HG02610 (cell line): ENCODE measurements around the gene FBXO48.
"Not testable (repeated sequence)": the region's sequence is repeated elsewhere in the genome, so short reads cannot be mapped to it uniquely, and the experiment has no call there.

ENCODE experiments used
- ATAC-seq: cut with Tn5 transposase; IDR thresholded peaks from one replicate; pipeline ENCODE4 v1.9.1; 2021; ENCODE audit warnings: mild to moderate bottlenecking, moderate library complexity; ENCODE audit not compliant: unreplicated experiment

FBXO48 gene, protein sequence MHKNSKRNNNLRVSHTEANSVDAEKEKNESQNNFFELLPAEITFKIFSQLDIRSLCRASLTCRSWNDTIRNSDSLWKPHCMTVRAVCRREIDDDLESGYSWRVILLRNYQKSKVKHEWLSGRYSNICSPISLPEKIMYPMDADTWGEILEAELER

DNA sequence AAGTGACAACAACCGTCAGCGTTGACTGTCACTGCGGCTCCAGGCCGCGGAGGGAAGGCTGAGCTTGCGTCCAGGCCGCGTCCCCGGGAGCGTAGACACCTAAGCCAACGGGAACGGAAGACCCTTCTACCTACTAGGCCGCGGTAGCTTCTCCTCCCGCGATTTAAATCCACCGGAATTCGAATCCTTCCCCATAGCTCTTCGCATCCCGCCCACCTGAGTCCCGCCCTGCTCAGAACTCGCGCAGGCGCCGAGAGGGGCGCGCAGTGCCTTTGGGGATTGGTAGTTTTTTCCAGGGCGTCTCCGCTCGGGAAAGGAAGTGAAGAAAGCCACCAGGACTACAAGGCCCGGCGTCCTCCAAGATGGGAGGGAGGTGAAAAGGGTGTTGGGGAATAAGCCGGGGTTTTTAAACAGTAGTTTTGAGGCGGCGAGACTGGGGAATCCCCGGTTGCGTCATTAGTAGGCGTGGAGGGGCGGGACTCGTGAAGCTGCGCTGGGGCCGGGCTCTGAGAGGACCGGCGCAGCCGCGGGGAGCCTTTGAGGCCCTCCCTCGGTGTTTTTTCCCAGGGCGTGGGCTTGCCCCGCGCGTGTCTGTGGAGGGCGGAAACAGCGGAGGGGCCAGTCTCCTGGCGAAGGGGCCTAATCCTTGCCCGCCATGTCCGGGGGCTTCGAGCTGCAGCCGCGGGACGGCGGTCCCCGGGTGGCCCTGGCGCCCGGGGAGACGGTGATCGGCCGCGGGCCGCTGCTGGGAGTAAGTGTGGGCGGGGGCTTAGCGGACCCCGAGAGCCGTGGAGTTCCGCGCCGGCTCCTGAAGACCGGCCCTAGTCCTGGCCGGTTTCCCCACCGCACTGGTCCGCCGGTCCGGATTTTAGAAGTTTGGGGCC, at the start of gene FBXO48, which contains the start of gene APLF:
Gene FBXO48 (minus strand): TSS at position 218 of the 884 bp plus-strand sequence. CDS start 2,149 bp downstream, outside the sequence.
Gene APLF (plus strand): TSS at position 509 of the 884 bp plus-strand sequence. CDS start 147 bp downstream, at position 656.
- peak; percentile 94 for ATAC-seq

DNA sequence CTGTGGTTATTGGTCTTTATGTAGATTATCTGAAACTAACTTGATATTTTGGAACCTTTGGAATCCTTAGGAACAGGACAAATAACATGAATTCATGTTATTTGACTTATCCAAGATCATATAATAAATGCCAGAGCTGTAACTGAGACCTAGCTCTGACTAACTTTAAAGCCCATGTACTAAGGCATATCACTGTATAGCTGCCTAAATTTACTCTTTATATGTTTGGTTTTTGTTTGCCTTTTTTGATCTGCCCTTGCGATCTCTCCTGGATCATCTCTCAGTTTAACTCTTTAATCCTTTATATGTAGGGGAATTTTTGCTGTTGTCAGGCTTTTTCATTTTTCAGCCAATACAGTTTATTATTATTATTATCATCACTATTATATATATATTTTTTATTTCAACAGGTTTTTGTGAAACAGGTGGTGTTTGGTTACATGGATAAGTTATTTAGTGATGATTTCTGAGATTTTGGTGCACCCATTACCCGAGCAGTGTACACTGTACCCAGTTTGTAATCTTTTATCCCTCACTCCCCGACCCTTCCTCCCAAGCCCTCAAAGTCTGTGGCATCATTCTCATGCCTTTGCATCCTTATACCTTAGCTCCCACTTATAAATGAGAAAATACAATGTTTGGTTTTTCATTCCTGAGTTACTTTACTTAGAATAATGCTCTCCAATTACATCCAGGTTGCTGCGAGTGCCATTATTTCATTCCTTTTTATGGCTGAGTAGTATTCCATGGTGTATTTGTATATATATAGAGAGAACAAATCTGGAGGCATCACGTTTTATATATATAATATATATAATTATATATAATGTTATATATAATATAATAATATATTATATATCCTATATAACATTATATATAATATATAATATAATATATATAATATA, 49.2 kb upstream of the FBXO48 start:
- no peak for ATAC-seq

DNA sequence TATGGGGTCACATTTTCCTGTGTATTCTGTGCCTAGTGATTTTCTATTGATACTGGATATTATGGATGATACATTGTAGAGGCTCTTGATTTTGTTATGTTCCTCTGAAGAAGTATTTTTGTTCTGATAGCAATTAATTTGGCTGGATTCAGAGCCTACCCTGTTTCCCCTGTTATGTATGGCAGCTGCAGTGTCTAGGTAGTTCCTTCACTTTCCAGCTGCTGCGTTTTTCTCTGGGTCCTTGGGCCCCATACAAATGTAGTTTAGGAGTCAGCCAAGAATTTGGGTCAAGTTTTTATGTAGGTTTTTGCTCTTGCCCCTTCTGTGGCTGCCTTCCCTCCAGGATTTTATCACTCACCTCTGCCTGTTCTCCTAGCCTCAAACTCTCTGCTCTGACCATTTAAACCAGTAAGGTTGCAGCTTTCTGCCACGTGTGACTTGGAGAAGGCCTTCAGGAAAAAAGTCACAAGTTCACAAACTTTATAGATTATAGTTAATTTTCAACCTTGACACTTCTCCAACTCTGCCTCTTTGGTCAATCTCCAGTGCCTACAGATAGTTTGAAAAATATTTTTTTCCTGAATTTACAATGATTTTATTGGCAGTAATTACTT, 47.3 kb upstream of the FBXO48 start:
- no peak for ATAC-seq

DNA sequence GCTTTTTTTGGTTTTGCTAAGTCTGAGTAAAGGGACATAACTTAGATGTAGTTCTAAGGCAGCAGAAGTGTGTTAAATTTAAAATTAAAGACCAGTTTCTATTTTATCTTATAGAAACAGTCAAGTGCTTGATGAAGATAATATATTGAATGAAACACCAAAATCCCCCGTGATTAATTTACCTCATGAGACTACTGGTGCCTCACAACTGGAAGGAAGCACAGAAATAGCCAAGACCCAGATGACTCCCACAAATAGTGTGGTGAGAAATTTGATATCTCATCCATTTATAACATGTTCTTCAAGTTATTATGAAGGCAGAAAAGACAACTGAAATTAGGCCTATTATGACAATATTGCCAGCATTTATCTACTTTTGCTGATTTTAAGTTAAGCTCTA, 45.9 kb upstream of the FBXO48 start:
- no peak for ATAC-seq

DNA sequence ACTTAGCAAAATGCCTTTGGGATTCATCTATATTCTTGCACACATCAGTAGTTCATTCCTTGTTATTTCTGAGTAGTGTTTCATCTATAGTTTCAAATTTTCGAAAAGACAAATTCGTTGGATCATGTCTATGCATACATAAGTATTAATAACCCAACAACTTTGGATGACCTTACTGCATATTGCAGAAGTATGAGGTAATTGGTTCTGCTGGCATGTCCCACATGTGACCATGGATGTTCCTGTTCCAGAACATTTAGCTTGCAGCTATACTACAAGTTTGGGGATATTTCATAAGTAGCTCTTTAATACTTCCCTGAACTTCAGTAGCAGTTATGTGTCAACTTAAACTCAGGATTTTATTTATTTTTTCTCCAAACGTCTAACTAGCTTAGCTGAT, 45.2 kb upstream of the FBXO48 start:
- no peak for ATAC-seq

DNA sequence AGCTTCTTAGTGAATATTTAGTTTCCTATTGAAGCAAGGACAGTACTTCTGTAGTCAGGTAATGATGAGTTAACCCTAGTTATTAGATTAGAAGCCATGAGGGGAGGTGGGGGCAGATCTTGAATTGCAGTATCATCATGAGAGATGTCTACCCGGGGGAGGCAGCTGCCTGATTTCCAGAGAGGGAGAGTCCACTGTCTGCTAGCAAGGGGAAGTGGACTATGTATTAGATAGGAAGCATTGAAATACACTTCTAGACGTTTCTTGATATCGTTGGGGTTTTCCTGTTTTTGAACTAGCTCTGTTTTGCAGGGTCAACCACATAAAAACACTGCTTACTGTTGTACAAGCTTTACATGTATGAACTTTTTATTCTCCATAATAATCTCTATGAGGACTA, 39.1 kb upstream of the FBXO48 start:
- ATAC-seq, result no peak

DNA sequence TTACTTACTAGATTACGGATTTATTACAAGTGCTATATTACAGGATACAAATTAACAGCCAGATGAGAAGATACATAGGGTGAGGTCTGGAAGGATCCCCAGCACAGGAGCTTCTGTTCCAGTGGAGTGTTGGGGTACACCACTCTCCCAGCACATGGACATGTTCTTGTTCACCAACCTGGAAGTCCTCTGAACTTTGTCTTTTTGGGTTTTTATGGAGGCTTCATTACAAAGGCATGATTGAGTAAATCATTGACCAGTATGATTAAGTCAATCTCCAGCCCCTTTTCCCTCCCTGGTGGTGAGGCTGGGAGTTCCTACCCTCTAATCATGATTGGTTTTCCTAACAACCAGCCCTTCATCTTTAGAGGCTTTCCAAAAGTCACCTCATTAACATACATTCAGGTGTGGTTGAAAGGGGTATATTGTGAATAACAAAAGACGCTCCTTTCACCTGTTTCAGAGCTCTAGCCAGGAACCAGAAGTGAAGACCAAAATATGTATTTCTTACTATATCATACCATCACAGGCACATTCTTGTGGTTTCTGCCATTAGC, 38.6 kb upstream of the FBXO48 start:
- no peak for ATAC-seq

DNA sequence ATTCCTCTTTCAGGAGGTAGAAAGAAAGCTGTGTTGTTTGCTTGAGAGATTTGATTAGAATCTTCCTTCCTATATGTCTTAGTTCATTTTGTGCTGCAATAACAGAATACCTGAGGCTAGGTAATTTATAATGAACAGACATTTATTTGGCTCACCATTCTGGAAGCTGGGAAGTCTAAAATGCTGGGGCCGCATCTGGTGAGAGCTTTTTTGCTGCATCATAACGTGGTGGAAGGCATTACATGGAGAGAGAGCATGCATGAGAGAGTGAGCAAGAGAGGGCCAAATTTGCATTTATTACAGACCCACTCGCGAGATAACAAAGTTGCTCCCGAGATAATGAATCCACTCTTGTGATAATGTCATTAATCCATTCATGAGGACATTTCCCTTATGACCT, 34.7 kb upstream of the FBXO48 start:
- ATAC-seq, result no peak

DNA sequence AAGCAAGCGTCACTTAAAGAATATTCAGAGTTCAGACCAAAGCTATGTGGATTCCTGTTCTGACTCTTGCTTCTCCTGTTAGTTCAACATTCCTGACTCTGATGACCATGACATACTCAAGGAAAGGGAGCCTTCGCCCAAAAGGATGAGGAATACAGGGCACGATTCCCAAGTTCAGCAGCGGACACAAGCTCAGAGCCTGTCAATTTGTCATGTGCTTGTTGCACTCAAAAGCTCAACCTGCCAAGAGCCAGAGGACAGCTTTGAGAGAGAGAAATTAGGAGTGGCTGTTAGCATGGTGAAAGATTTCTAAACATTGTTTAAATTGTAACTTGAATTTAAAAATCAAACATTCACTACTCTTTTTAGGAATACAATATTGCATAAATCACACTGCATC, 33.6 kb upstream of the FBXO48 start:
- no peak for ATAC-seq

DNA sequence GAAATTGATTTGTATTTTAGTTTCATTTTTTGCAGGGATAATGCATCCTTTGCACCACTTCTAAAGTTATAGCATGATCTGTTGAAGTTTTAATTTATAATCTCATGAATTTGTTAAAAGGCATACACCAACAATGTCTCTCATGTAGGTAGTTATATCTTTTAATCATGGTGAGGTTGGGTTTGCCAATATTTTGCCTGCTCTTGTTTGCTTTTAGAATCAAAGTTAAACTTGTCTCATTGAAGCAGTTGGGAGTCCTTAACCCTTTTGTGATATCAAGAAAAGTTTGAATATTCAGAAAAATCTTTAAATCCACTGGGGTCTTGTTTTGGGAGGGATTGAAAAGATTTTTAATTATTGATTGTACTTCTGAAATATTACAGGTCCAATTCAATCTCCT, 32.0 kb upstream of the FBXO48 start:
- no peak for ATAC-seq

DNA sequence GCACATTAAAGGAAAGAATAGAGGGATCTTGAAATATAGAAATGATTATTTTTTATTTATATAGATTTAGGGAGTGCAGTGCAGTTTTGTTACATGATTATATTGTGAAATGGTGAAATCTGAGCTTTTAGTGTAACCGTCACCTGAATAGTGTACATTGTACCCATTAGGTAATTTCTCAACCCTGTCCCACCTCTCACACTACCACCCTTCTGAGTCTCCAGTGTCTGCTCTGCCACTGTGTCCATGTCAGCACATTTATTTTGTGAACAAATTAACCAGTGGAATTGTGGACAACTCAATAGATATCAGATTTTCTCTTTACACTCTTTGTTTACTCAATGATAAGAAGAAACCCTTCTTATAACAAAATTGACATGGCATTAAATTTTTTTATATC, 24.5 kb upstream of the FBXO48 start:
- ATAC-seq, result no peak

DNA sequence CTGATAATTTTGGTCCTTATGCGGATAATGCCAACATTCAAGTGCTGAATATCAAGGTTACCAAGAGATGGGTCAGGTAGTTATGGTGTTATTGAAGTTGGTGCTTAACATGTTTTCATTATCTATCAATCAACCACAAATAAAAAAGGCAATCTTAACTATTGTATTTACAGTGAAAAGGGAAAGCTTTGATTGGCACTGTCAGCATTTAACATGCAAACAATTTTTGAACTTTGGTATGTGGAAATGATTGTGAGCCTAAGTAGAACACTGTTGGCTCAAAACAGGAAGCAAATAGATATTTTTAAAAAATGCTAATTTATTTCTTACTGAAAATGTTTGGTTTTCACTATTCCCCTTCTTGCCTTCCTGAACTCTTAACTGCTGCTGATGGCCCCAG, 22.2 kb upstream of the FBXO48 start:
- ATAC-seq, result no peak

DNA sequence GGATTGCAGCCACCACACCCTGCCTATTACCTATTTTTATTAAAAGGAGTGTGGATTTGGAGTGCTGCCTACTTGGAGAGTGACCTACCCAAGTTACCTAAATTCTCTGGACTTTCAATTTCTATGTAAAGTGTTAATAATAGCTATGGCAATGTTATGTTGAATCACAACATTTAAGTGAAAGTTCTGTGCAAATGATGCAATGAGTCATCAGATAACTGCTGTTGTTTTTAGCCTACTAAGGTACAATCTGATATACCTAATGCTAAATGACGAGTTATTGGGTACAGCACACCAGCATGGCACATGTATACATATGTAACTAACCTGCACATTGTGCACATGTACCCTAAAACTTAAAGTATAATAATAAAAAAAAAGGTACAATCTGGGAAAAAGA, 21.5 kb upstream of the FBXO48 start:
- ATAC-seq, result not testable (repeated sequence)

DNA sequence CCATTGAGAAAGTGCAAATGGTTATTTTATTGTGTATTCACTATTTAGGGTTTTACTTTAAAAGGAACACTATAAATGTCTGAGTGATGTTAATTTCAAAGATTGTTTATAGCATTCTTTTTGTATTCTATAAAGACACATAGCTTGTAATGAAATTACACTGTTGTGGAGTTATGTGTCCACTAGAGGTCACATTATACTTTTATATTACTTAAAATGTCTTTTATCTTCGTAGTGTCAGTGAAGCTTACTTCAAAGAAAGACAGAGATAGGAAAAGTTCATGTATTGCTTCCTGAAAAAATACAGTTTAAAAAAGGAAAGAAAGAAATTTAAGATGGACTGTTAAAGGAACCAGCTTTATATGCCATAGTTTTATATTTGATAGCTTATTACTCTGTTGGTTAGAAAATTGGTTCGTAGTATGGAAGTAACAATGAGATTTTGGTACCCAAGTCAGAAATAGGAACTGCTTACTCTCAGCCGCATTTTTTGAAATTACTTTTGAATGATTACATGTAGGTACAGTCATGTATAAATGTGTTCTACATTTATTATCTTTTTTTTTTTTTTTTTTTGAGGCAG, 20.8 kb upstream of the FBXO48 start:
- ATAC-seq, result no peak

DNA sequence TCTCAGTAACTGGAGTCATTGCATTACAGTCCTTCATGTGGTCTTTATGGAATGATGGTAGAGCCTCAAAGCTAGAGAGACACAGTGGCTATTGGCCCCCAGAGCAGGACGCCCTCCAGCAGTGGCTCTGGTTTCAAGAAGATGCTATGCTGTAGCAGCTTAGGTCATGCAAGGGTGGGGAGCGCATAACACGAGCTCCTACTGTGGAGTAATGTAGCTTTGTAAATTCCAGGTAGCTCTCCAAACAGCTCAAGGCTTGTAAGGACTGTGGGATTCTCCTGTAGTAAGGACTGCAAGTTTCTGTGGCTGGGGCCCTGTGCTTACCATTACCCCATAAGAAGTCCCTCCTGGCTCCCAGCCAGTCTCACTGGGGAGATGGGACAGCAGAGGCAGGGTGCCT, 15.9 kb upstream of the FBXO48 start:
- ATAC-seq, result no peak

DNA sequence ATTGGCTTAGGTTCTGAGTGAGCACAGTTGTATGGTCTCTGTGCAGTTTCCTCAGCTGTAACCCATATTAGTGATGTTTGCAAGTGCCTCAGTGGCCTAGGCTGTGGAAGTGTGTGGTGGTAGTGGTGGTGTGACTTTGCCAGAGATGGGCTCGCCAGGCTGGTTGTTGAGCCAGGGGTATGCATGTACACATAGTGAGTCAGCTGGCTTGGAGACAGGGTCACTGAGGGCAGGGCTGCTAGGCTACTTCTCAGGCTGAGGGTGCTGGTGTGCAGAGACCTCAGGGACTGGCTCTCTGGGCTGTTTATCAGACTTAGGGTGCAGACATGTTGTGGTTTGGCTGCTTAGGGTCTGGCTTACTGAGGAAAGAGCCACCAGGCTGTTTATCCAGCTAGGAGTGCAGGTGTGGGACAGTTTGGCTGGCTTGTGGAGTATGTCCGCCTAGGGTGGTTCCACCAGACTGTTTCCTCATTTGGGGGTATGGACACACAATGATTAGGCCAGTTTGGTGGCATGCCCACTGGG, 15.3 kb upstream of the FBXO48 start:
- ATAC-seq, result no peak

DNA sequence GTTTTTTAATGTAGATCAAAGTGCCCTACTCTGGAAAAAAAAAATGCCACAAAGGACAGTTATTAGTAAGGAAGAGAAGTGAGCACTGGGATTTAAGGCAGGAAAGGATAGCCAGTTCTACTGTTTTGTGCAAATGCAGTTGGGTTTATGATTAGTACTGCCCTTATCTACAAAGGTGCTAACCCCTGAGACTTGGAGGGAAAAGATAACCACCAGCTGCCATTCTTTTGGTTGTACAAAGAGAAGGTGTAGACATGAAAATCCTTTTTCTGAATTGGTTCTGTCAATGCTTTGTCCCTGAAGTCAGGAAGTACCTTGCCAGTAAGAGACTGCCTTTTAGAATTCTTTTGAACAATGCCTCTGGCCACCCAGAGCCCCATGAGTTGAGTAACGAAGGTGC, 11.6 kb upstream of the FBXO48 start:
- no peak for ATAC-seq

DNA sequence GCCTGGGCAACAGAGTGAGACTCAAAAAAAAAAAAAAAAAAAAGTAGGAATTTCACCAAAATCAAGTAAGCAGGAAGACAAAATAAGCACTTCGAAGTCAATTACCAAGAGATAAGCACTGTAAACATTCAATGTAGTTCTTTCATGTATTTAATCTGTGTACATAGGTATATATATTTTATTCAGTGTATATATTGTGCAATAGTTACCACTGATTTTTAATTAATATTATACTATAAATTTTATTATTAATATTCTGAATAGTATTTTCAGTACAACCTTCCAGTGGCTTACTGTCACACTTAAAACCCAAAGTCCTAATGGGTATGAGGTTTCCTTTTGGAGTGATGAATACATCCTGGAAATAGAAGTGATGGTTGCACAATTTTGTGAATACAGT, 9.4 kb upstream of the FBXO48 start:
- ATAC-seq, result no peak

DNA sequence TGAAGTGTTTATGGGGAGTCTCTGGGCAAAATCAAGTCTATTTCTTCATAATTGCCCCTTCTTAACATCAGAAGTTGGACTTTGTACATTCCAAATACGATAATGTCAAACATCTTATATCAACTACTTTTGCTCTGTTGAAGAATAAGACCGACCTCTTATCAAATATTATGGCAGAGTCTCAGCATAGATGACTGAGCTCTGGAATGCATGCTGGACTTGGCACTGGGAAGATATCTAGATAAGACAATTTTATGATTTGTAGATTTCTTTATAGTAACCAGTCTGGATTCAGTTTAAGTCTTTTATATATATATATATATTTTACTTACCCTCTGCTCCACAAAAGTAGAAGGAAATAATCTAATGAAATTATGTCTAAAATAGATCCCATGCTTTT, 8.5 kb upstream of the FBXO48 start:
- ATAC-seq, result no peak

DNA sequence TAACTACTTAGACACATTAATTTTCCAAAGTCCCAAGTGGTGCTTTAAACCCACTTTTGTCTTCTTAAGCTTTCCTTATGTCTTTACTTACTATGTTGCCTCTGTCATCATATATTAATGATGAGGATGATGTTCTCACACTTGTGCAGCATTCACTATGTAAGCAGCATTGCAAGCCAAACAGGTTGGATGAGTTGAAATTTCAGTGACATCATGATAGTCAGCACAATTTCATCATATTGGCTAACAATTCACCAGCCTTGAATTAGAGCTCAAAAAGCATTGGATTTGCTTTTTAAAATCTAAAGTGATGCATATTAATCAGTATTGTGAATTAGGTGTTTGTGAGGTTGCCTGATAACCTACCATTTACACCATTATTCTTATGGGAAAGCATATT, 8.0 kb upstream of the FBXO48 start:
- ATAC-seq, result no peak
